BJ (cell line): ENCODE results near the gene CD5L. TPM values are rescaled to one million over a fixed set of nuclear protein-coding genes. Genes with fewer than 3 reads are reported as not detected.

Experiments
- CTCF ChIA-PET: fragments of 350-600 bp; formaldehyde crosslinking; extraction: SDS; loops from one replicate; lab custom pipeline; 2021; ENCODE audit warnings: antibody characterized with exemption, inconsistent platforms; lab: Yijun Ruan, JAX
- POLR2A ChIA-PET: fragments of 300-600 bp; sonication (Branson Sonifier 250); formaldehyde crosslinking; extraction: SDS; loops from one replicate; lab custom pipeline; 2021; ENCODE audit warnings: antibody characterized with exemption; lab: Charles Lee
- DNase-seq: peaks from one replicate; pipeline ENCODE4 v3.0.0-alpha.2; 2011; ENCODE audit warnings: low read depth
- H3K27me3 ChIP-seq: 2 replicates; pipeline ENCODE4 v1.6.0; 2011; ENCODE audit warnings: low read length; ENCODE audit not compliant: control insufficient read depth, insufficient read depth
- H3K36me3 ChIP-seq: 2 replicates; pipeline ENCODE4 v1.5.1; 2011; ENCODE audit warnings: low read length; ENCODE audit not compliant: control insufficient read depth, insufficient read depth
- H3K4me3 ChIP-seq: 2 replicates; pipeline ENCODE4 v1.5.1; 2011; ENCODE audit warnings: low read depth, mild to moderate bottlenecking, control low read depth, low read length
- CTCF ChIP-seq: IDR thresholded peaks from 2 replicates; pipeline ENCODE4 v1.5.1; 2011; ENCODE audit warnings: low read depth, mild to moderate bottlenecking, control low read depth, inconsistent platforms, low read length, moderate library complexity; ENCODE audit not compliant: insufficient read depth
- polyA plus RNA-seq: library from polyadenylated mRNA; depleted of rRNA; stranded (reverse); fragments of >200 nt; gene quantifications from 2 replicates; pipeline ENCODE4 v1.2.3, GENCODE V29; 2011

CD5L gene
- polyA plus RNA-seq, 1 experiment = not detected

GRCh38 chr1:157831968-157832626 lies 9.5 kb downstream of the CD5L start:
- POLR2A ChIA-PET = no interaction called here
- CTCF ChIA-PET = no interaction called here
- no peaks in the 10 kb centered on the region for H3K27me3 ChIP-seq
- no peak overlapping the region for H3K4me3 ChIP-seq
- no peak for TF ChIP-seq CTCF
- no peaks in the 10 kb centered on the region for H3K36me3 ChIP-seq
- no peak for DNase-seq

- no peaks in the 10 kb centered on the region for H3K36me3 ChIP-seq
- no peak for TF ChIP-seq CTCF
- DNase-seq = no peak
- no peak overlapping the region for H3K4me3 ChIP-seq
- no peaks in the 10 kb centered on the region for H3K27me3 ChIP-seq
- POLR2A ChIA-PET = no interaction called here
- CTCF ChIA-PET = no interaction called here
These were observed 10.7 kb downstream of the CD5L start for GRCh38 chr1:157830887-157831286.

- POLR2A ChIA-PET = no interaction called here
- no peak overlapping the region for H3K4me3 ChIP-seq
- no peaks in the 10 kb centered on the region for H3K27me3 ChIP-seq
- H3K36me3 ChIP-seq = no peaks in the 10 kb centered on the region
- no peak for TF ChIP-seq CTCF
- CTCF ChIA-PET = interaction anchor here (0.8 kb wide), 1 partner anchor 8 kb away, joined by 3 read pairs; no protein-coding TSS in a partner anchor
- no peak for DNase-seq
These were observed 11.9 kb downstream of the CD5L start for GRCh38 chr1:157829711-157830110.

- DNase-seq = no peak
- POLR2A ChIA-PET = no interaction called here
- CTCF ChIA-PET = interaction anchor here (0.8 kb wide), 1 partner anchor 8 kb away, joined by 3 read pairs; no protein-coding TSS in a partner anchor
- TF ChIP-seq CTCF = no peak
- Histone ChIP-seq H3K36me3 (no peaks in the 10 kb centered on the region), H3K27me3 (no peaks in the 10 kb centered on the region), H3K4me3 (no peak overlapping the region)
These were observed 12.4 kb downstream of the CD5L start for GRCh38 chr1:157829210-157829609.

- POLR2A ChIA-PET = no interaction called here
- no peak for DNase-seq
- TF ChIP-seq CTCF = no peak
- CTCF ChIA-PET = no interaction called here
- Histone ChIP-seq H3K4me3 (no peak overlapping the region), H3K36me3 (no peaks in the 10 kb centered on the region), H3K27me3 (no peaks in the 10 kb centered on the region)
These were observed 21.3 kb downstream of the CD5L start for GRCh38 chr1:157820299-157820698.
